GM18511 (cell line): Measurements from ENCODE around the gene ITSN2.
A peak's percentile ranks its signal among the peaks of the same experiment; 100 is the strongest.
"Not testable (repeated sequence)": the region's sequence is repeated elsewhere in the genome, so short reads cannot be mapped to it uniquely, and the experiment has no call there.

ENCODE experiments used
- ATAC-seq: cut with Tn5 transposase; IDR thresholded peaks from one replicate; pipeline ENCODE4 v1.9.1; 2021; ENCODE audit warnings: mild to moderate bottlenecking, moderate library complexity; ENCODE audit not compliant: unreplicated experiment

Gene ITSN2

GRCh38 chr2:24365051-24365450 lies 4.7 kb upstream of the ITSN2 start:
- no peak for ATAC-seq

GRCh38 chr2:24363301-24363700 lies 3.0 kb upstream of the ITSN2 start:
- ATAC-seq = no peak

GRCh38 chr2:24362253-24362652 lies 1.9 kb upstream of the ITSN2 start:
- no peak for ATAC-seq

- ATAC-seq = no peak
Measured at GRCh38 chr2:24360963-24361330, 611 bp upstream of the ITSN2 start.

GRCh38 chr2:24359129-24360049 lies 947 bp downstream of the ITSN2 start:
- peak; percentile 5 for ATAC-seq

GRCh38 chr2:24357767-24358166 lies 2.6 kb downstream of the ITSN2 start:
- ATAC-seq = not testable (repeated sequence)

- ATAC-seq = not testable (repeated sequence)
Measured at GRCh38 chr2:24357115-24357514, 3.2 kb downstream of the ITSN2 start.

- peak; percentile 42 for ATAC-seq
Measured at GRCh38 chr2:24354957-24355356, 5.4 kb downstream of the ITSN2 start.

GRCh38 chr2:24354395-24354794 lies 5.9 kb downstream of the ITSN2 start:
- ATAC-seq = no peak

- ATAC-seq = no peak
Measured at GRCh38 chr2:24353973-24354372, 6.4 kb downstream of the ITSN2 start.

GRCh38 chr2:24353364-24353763 lies 7.0 kb downstream of the ITSN2 start:
- ATAC-seq = no peak

GRCh38 chr2:24352664-24353063 lies 7.7 kb downstream of the ITSN2 start:
- ATAC-seq = no peak

GRCh38 chr2:24351981-24352380 lies 8.4 kb downstream of the ITSN2 start:
- ATAC-seq = no peak

- no peak for ATAC-seq
Measured at GRCh38 chr2:24351627-24351938, 8.8 kb downstream of the ITSN2 start.

GRCh38 chr2:24350826-24351626 lies 9.3 kb downstream of the ITSN2 start:
- ATAC-seq = no peak

GRCh38 chr2:24349097-24349496 lies 11.2 kb downstream of the ITSN2 start:
- no peak for ATAC-seq

GRCh38 chr2:24345937-24346336 lies 14.4 kb downstream of the ITSN2 start:
- ATAC-seq = no peak

GRCh38 chr2:24343225-24343882 lies 17.0 kb downstream of the ITSN2 start:
- peak; percentile 78 for ATAC-seq

GRCh38 chr2:24342110-24342910 lies 18.0 kb downstream of the ITSN2 start:
- peak; percentile 63 for ATAC-seq

- ATAC-seq = no peak
Measured at GRCh38 chr2:24339856-24340262, 20.5 kb downstream of the ITSN2 start.

GRCh38 chr2:24339098-24339497 lies 21.2 kb downstream of the ITSN2 start:
- not testable (repeated sequence) for ATAC-seq
